A549 (cell line): ENCODE results near the gene CIT. TPM values are rescaled to one million over a fixed set of nuclear protein-coding genes. Genes with fewer than 3 reads are reported as not detected.

ENCODE experiments used
- ATAC-seq, 2 experiments: fragments of 200-7000 bp in 1 of 2; fragments of >200 bp in 1 of 2; cut with Nextera tagmentation in 1 of 2; cut with Tn5 transposase in 1 of 2; 3 replicates each; pipeline versions ENCODE4 v1.8.0 to v1.9.1; 2018 to 2020; ENCODE audit warnings: mild to moderate bottlenecking in 1 of 2, moderate library complexity in 1 of 2
- CTCF ChIA-PET: fragments of 300-600 bp; sonication (Branson Sonifier 250); formaldehyde crosslinking; extraction: SDS; loops from one replicate; lab custom pipeline; 2021; ENCODE audit warnings: antibody characterized with exemption, inconsistent platforms; lab: Yijun Ruan, JAX
- POLR2A ChIA-PET: fragments of 350-600 bp; formaldehyde crosslinking; extraction: SDS; loops from one replicate; lab custom pipeline; 2021; ENCODE audit warnings: antibody characterized with exemption, inconsistent platforms; lab: Yijun Ruan, JAX
- DNase-seq, 2 experiments: peaks; one replicate each; pipeline versions ENCODE4 v3.0.0 to v3.0.0-alpha.2; 2011 to 2016; ENCODE audit warnings: low read depth in 1 of 2, low spot score in 1 of 2
- FAIRE-seq: peaks from 2 replicates; lab custom pipeline; 2011; peaks lifted over from hg19 to GRCh38; lab: Jason Lieb, UNC
- H3K27ac ChIP-seq, 2 experiments: fragments of >200 bp; sonication (Bioruptor Twin); formaldehyde crosslinking; 3 replicates each; pipeline ENCODE4 v1.5.1; 2016 to 2017
- H3K4me1 ChIP-seq: fragments of >200 bp; sonication (Bioruptor Twin); formaldehyde crosslinking; 3 replicates; pipeline ENCODE4 v1.6.1; 2016
- H3K4me2 ChIP-seq: fragments of >200 bp; sonication (Bioruptor Twin); formaldehyde crosslinking; 3 replicates; pipeline ENCODE4 v1.6.1; 2016
- H3K4me3 ChIP-seq: fragments of >200 bp; sonication (Bioruptor Twin); formaldehyde crosslinking; 3 replicates; pipeline ENCODE4 v1.5.1; 2016
- H3K9me3 ChIP-seq: fragments of >200 bp; sonication (Bioruptor Twin); formaldehyde crosslinking; 3 replicates; pipeline ENCODE4 v1.6.1; 2016
- CEBPB ChIP-seq, 2 experiments: fragments of >200 bp in 1 of 2; sonication (Bioruptor Twin) in 1 of 2; formaldehyde crosslinking in 1 of 2; IDR thresholded peaks; 2 replicates each; pipeline ENCODE4 v1.6.1; 2012 to 2016
- CHD2 ChIP-seq: fragments of 150-350 bp; IDR thresholded peaks from 2 replicates; pipeline ENCODE4 v1.6.1; 2014; ENCODE audit warnings: low read length; ENCODE audit not compliant: partially characterized antibody
- EHF ChIP-seq: fragments of 250-450 bp; sonication (Bioruptor Pico); IDR thresholded peaks from 2 replicates; pipeline ENCODE4 v1.5.0; 2020; ENCODE audit warnings: mild to moderate bottlenecking
- EHMT2 ChIP-seq: fragments of 200-600 bp; sonication (generic); IDR thresholded peaks from 2 replicates; pipeline ENCODE4 v1.6.1; 2016; ENCODE audit warnings: antibody characterized with exemption, low read depth, mild to moderate bottlenecking, moderate library complexity
- GATA3 ChIP-seq: IDR thresholded peaks from 2 replicates; pipeline ENCODE4 v1.6.1; 2012; ENCODE audit warnings: borderline replicate concordance
- HDAC2 ChIP-seq: fragments of 200-600 bp; sonication (generic); IDR thresholded peaks from 2 replicates; pipeline ENCODE4 v1.6.1; 2016
- HEYL ChIP-seq: fragments of 250-450 bp; sonication (Bioruptor Pico); IDR thresholded peaks from 2 replicates; pipeline ENCODE4 v1.8.0; 2021; ENCODE audit warnings: mild to moderate bottlenecking, moderate library complexity
- HMGXB4 ChIP-seq: fragments of 250-450 bp; sonication (Bioruptor Pico); IDR thresholded peaks from 2 replicates; pipeline ENCODE4 v1.5.0; 2021; ENCODE audit warnings: mild to moderate bottlenecking, moderate library complexity, borderline replicate concordance
- HOXB5 ChIP-seq: fragments of 250-450 bp; sonication (Bioruptor Pico); IDR thresholded peaks from 2 replicates; pipeline ENCODE4 v1.5.0; 2020; ENCODE audit warnings: mild to moderate bottlenecking, moderate library complexity
- JUNB ChIP-seq: fragments of >200 bp; sonication (Bioruptor Twin); formaldehyde crosslinking; IDR thresholded peaks from 2 replicates; pipeline ENCODE4 v1.6.1; 2016
- KDM5A ChIP-seq: fragments of 200-600 bp; sonication (generic); IDR thresholded peaks from 2 replicates; pipeline ENCODE4 v1.6.1; 2016; ENCODE audit warnings: antibody characterized with exemption, mild to moderate bottlenecking
- MAX ChIP-seq: IDR thresholded peaks from 2 replicates; pipeline ENCODE4 v1.6.1; 2012
- NFE2L2 ChIP-seq: fragments of 150-350 bp; conservative IDR thresholded peaks from 2 replicates; pipeline ENCODE4 v1.6.1; 2014; ENCODE audit warnings: low read length
- PHF8 ChIP-seq: fragments of 200-600 bp; sonication (generic); IDR thresholded peaks from 2 replicates; pipeline ENCODE4 v1.6.1; 2016; ENCODE audit warnings: low read depth, mild to moderate bottlenecking, antibody characterized with exemption, moderate library complexity, borderline replicate concordance
- RAD21 ChIP-seq, 2 experiments: fragments of >200 bp in 1 of 2; sonication (Bioruptor Twin) in 1 of 2; formaldehyde crosslinking in 1 of 2; IDR thresholded peaks in 1 of 2; conservative IDR thresholded peaks in 1 of 2; 2 replicates in 1 of 2; 3 replicates in 1 of 2; pipeline ENCODE4 v1.6.1; 2012 to 2018; ENCODE audit warnings: inconsistent platforms in 1 of 2
- RARB ChIP-seq: fragments of 250-450 bp; sonication (Bioruptor Pico); IDR thresholded peaks from 2 replicates; pipeline ENCODE4 v1.8.0; 2021; ENCODE audit warnings: mild to moderate bottlenecking, moderate library complexity
- RCOR1 ChIP-seq: fragments of 150-350 bp; IDR thresholded peaks from 2 replicates; pipeline ENCODE4 v1.6.1; 2014; ENCODE audit warnings: antibody characterized with exemption, low read length, low read depth
- RFX5 ChIP-seq: fragments of 450-650 bp; IDR thresholded peaks from 2 replicates; pipeline ENCODE4 v1.7.1; 2014; ENCODE audit warnings: antibody characterized with exemption, mild to moderate bottlenecking, moderate library complexity
- SMC3 ChIP-seq: fragments of >200 bp; sonication (Bioruptor Twin); formaldehyde crosslinking; IDR thresholded peaks from 3 replicates; pipeline ENCODE4 v1.6.1; 2018; ENCODE audit warnings: inconsistent platforms
- SREBF2 ChIP-seq: fragments of 450-650 bp; IDR thresholded peaks from 2 replicates; pipeline ENCODE4 v1.6.1; 2014; ENCODE audit warnings: mild to moderate bottlenecking, moderate library complexity
- TP53 ChIP-seq: fragments of 250-450 bp; sonication (Bioruptor Pico); IDR thresholded peaks from 2 replicates; pipeline ENCODE4 v1.5.0; 2021; ENCODE audit warnings: mild to moderate bottlenecking, moderate library complexity
- ZNF302 ChIP-seq: fragments of 250-450 bp; sonication (Bioruptor Pico); IDR thresholded peaks from 2 replicates; pipeline ENCODE4 v1.9.0; 2021; ENCODE audit warnings: inconsistent platforms, mild to moderate bottlenecking, moderate library complexity
- WGBS: methylation state at CpG from one replicate; pipeline ENCODE4 v1.1.6; 2017; ENCODE audit errors: missing lambda C conversion rate; 5-methylcytosine and 5-hydroxymethylcytosine counted together
- polyA plus RNA-seq, 4 experiments: library from polyadenylated mRNA; depleted of rRNA in 3 of 4; stranded (reverse); fragments of >200 nt; fragmentation: RNase III in 1 of 4; extraction: RNeasy Plus Mini Kit Qiagen cat#74134 plus additional on column Dnase treatment in 1 of 4; gene quantifications; 2 replicates in 3 of 4; 3 replicates in 1 of 4; pipeline ENCODE4 v1.2.3, GENCODE V29; 2011 to 2017
- TF ChIP-seq, protein P1 (sequence below): fragments of >200 bp; sonication (Bioruptor Twin); formaldehyde crosslinking; IDR thresholded peaks from 2 replicates; pipeline ENCODE4 v1.6.1; 2016
- TF ChIP-seq, protein P2 (sequence below): fragments of 150-350 bp; IDR thresholded peaks from 2 replicates; pipeline ENCODE4 v1.6.1; 2014; ENCODE audit warnings: low read depth, mild to moderate bottlenecking, low read length
- TF ChIP-seq, protein P3 (sequence below): fragments of >200 bp; sonication (Bioruptor Twin); formaldehyde crosslinking; IDR thresholded peaks from 3 replicates; pipeline ENCODE4 v1.5.1; 2016
- TF ChIP-seq, protein P4 (sequence below): fragments of 200-600 bp; sonication (generic); IDR thresholded peaks from 2 replicates; pipeline ENCODE4 v1.6.1; 2016; ENCODE audit warnings: antibody characterized with exemption, mild to moderate bottlenecking, moderate library complexity
- TF ChIP-seq, protein P5 (sequence below): fragments of 450-650 bp; IDR thresholded peaks from 2 replicates; pipeline ENCODE4 v1.6.1; 2014; ENCODE audit warnings: antibody characterized with exemption

The CIT gene
- polyA plus RNA-seq, 2 of the 4 experiments (the other 2 are of a cell fraction), result 12.5 to 25.4 TPM

GRCh38 chr12:119649202-119649808 is 227.8 kb downstream of the CIT start:
- ATAC-seq (0 out of 6 replicates have a peak, but pooled peaks of 1 of the 2 experiments have one; percentile 42), FAIRE-seq (peak; percentile 84), DNase-seq (peak in 1 of 2 experiments; percentile 26)
- H3K4me2 ChIP-seq, result no peak overlapping the region
- peaks cover 29% of the 10 kb centered on the region for H3K9me3 ChIP-seq
- no peaks in the 10 kb centered on the region for H3K4me1 ChIP-seq
- 64% methylated on average over 4 of the region's 4 CpGs for WGBS
- ChIA-PET POLR2A (no interaction called here), CTCF (interaction anchor here (0.7 to 1.2 kb wide), 4 partner anchors 9 to 449 kb away, joined by 3 to 4 read pairs (median 4); no protein-coding TSS in a partner anchor)
- TF ChIP-seq JUNB (no peak), HOXB5 (no peak), RCOR1 (no peak), EHMT2 (no peak), CEBPB (IDR thresholded peaks at IDR 0.05) (no peak), HMGXB4 (CRISPR knock-in tag) (no peak), SREBF2 (no peak), HDAC2 (no peak), HEYL (no peak), PHF8 (no peak), RFX5 (no peak), SMC3 (no peak), RAD21 (conservative IDR thresholded peaks at IDR 0.05 in 1 of 2, IDR thresholded peaks at IDR 0.05 in 1 of 2) (peak; percentile 43 to 65; a peak in 3 of 5 replicates), ZNF302 (CRISPR knock-in tag) (no peak)
- TF ChIP-seq, protein P1, sequence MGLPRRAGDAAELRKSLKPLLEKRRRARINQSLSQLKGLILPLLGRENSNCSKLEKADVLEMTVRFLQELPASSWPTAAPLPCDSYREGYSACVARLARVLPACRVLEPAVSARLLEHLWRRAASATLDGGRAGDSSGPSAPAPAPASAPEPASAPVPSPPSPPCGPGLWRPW, result no peak
- TF ChIP-seq, protein P2, sequence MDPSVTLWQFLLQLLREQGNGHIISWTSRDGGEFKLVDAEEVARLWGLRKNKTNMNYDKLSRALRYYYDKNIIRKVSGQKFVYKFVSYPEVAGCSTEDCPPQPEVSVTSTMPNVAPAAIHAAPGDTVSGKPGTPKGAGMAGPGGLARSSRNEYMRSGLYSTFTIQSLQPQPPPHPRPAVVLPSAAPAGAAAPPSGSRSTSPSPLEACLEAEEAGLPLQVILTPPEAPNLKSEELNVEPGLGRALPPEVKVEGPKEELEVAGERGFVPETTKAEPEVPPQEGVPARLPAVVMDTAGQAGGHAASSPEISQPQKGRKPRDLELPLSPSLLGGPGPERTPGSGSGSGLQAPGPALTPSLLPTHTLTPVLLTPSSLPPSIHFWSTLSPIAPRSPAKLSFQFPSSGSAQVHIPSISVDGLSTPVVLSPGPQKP, result no peak
- TF ChIP-seq, protein P3, sequence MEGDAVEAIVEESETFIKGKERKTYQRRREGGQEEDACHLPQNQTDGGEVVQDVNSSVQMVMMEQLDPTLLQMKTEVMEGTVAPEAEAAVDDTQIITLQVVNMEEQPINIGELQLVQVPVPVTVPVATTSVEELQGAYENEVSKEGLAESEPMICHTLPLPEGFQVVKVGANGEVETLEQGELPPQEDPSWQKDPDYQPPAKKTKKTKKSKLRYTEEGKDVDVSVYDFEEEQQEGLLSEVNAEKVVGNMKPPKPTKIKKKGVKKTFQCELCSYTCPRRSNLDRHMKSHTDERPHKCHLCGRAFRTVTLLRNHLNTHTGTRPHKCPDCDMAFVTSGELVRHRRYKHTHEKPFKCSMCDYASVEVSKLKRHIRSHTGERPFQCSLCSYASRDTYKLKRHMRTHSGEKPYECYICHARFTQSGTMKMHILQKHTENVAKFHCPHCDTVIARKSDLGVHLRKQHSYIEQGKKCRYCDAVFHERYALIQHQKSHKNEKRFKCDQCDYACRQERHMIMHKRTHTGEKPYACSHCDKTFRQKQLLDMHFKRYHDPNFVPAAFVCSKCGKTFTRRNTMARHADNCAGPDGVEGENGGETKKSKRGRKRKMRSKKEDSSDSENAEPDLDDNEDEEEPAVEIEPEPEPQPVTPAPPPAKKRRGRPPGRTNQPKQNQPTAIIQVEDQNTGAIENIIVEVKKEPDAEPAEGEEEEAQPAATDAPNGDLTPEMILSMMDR, result peak; percentile 53; the same call in 2 of the 3 replicates
- H3K27ac ChIP-seq, result no peak overlapping the region
- H3K4me3 ChIP-seq, result no peak overlapping the region

- no peak overlapping the region for H3K4me2 ChIP-seq
- no peak for FAIRE-seq
- DNase-seq, result no peak
- ATAC-seq, result no peak
- POLR2A ChIA-PET, result no interaction called here
- H3K9me3 ChIP-seq, result peaks cover under 1% of the 10 kb centered on the region; the same call in 1 of the 3 replicates
- CTCF ChIA-PET, result interaction anchor here (0.7 kb wide), 1 partner anchor 13 kb away, joined by 4 read pairs; no protein-coding TSS in a partner anchor
- H3K4me1 ChIP-seq, result no peaks in the 10 kb centered on the region
- no peak overlapping the region for H3K27ac ChIP-seq
- 31% methylated on average over 7 of the region's 7 CpGs for WGBS
- H3K4me3 ChIP-seq, result no peak overlapping the region
- TF ChIP-seq SREBF2 (no peak), EHF (CRISPR knock-in tag) (no peak), NFE2L2 (no peak), RCOR1 (no peak), HOXB5 (no peak), CHD2 (no peak), RARB (CRISPR knock-in tag) (no peak), GATA3 (no peak), MAX (no peak), KDM5A (no peak), TP53 (no peak)
- TF ChIP-seq, protein P4, sequence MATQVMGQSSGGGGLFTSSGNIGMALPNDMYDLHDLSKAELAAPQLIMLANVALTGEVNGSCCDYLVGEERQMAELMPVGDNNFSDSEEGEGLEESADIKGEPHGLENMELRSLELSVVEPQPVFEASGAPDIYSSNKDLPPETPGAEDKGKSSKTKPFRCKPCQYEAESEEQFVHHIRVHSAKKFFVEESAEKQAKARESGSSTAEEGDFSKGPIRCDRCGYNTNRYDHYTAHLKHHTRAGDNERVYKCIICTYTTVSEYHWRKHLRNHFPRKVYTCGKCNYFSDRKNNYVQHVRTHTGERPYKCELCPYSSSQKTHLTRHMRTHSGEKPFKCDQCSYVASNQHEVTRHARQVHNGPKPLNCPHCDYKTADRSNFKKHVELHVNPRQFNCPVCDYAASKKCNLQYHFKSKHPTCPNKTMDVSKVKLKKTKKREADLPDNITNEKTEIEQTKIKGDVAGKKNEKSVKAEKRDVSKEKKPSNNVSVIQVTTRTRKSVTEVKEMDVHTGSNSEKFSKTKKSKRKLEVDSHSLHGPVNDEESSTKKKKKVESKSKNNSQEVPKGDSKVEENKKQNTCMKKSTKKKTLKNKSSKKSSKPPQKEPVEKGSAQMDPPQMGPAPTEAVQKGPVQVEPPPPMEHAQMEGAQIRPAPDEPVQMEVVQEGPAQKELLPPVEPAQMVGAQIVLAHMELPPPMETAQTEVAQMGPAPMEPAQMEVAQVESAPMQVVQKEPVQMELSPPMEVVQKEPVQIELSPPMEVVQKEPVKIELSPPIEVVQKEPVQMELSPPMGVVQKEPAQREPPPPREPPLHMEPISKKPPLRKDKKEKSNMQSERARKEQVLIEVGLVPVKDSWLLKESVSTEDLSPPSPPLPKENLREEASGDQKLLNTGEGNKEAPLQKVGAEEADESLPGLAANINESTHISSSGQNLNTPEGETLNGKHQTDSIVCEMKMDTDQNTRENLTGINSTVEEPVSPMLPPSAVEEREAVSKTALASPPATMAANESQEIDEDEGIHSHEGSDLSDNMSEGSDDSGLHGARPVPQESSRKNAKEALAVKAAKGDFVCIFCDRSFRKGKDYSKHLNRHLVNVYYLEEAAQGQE, result no peak
- TF ChIP-seq, protein P5, sequence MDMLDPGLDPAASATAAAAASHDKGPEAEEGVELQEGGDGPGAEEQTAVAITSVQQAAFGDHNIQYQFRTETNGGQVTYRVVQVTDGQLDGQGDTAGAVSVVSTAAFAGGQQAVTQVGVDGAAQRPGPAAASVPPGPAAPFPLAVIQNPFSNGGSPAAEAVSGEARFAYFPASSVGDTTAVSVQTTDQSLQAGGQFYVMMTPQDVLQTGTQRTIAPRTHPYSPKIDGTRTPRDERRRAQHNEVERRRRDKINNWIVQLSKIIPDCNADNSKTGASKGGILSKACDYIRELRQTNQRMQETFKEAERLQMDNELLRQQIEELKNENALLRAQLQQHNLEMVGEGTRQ, result no peak
Observed at GRCh38 chr12:119645535-119646059, 231.5 kb downstream of the CIT start.
